AG09309 (cell line): ENCODE results near the gene LRRC8E.

Source experiments
- DNase-seq: peaks from one replicate; pipeline ENCODE4 v3.0.0-alpha.2; 2010; ENCODE audit warnings: low read depth
- H3K4me3 ChIP-seq: 2 replicates; pipeline ENCODE4 v1.5.1; 2011; ENCODE audit warnings: mild to moderate bottlenecking, low read depth, low read length, moderate library complexity; ENCODE audit not compliant: control insufficient read depth
- TF ChIP-seq, protein P1 (sequence below): IDR thresholded peaks from 2 replicates; pipeline ENCODE4 v1.5.1; 2011; ENCODE audit warnings: mild to moderate bottlenecking, low read depth, low read length, inconsistent platforms; ENCODE audit not compliant: insufficient read depth, control insufficient read depth; ENCODE audit errors: missing control alignments

The LRRC8E gene

GRCh38 chr19:7863971-7864689 is 24.2 kb upstream of the LRRC8E start:
- TF ChIP-seq, protein P1, sequence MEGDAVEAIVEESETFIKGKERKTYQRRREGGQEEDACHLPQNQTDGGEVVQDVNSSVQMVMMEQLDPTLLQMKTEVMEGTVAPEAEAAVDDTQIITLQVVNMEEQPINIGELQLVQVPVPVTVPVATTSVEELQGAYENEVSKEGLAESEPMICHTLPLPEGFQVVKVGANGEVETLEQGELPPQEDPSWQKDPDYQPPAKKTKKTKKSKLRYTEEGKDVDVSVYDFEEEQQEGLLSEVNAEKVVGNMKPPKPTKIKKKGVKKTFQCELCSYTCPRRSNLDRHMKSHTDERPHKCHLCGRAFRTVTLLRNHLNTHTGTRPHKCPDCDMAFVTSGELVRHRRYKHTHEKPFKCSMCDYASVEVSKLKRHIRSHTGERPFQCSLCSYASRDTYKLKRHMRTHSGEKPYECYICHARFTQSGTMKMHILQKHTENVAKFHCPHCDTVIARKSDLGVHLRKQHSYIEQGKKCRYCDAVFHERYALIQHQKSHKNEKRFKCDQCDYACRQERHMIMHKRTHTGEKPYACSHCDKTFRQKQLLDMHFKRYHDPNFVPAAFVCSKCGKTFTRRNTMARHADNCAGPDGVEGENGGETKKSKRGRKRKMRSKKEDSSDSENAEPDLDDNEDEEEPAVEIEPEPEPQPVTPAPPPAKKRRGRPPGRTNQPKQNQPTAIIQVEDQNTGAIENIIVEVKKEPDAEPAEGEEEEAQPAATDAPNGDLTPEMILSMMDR = no peak
- no peak overlapping the region for H3K4me3 ChIP-seq
- no peak for DNase-seq

DNA sequence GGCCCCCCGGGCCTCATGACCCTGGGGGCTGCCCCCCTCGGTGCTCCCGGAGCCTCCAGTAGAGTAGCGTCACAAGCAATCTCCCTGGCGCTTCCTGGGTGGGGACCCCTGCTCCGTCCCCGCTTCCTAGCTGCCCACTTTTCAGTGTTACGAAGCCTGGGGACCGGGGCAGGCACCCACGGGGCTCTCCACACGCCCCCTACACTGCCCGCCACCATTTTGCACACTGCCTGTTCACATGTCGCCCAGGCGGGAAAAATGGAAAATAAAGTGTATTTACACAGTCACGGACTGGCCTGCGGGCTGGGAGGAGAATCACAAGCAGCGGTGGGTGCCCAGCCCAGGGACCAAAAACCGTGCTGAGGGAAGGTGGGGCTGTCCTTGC is 23.6 kb upstream of the LRRC8E start:
- no peak overlapping the region for H3K4me3 ChIP-seq
- TF ChIP-seq, protein P1 = no peak
- DNase-seq = no peak

- no peak overlapping the region for H3K4me3 ChIP-seq
- no peak for DNase-seq
- TF ChIP-seq, protein P1 = no peak
Observed at GRCh38 chr19:7865262-7865911, 22.9 kb upstream of the LRRC8E start.

DNA sequence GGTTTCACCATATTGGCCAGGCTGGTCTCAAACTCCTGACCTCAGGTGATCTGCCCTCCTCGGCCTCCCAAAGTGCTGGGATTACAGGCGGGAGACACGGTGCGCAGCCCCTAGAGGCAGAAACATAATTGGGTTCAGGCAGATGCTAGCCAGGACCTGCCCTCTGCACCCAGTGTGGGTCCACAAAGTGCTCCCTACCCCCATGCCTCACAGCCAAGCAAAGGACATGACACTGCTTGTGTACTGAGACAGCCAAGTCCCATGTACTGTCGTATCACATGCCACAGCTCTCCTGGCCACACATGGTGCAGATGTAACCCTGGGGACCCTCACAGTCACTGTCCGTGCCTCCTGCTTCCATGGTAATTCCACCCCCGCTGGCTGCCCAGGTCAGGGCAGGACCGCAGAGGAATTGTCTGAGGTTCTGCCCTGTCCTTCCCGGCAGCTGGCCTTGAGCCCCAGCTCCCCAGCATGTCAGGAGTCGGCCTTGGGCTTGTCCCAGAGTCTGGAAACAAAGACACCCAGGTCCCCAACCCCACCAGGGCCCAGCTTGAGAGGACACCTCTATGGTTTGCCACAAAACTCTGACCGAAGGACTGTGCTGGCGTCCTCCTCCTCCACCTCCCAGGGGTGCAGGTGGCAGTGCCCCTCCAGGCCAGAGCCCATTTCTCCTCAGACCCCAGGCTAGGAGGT is 21.8 kb upstream of the LRRC8E start:
- no peak for DNase-seq
- H3K4me3 ChIP-seq = no peak overlapping the region
- TF ChIP-seq, protein P1 = no peak

GRCh38 chr19:7867092-7867844 is 21.0 kb upstream of the LRRC8E start:
- TF ChIP-seq, protein P1 = no peak
- H3K4me3 ChIP-seq = no peak overlapping the region
- DNase-seq = no peak

- DNase-seq = no peak
Observed at GRCh38 chr19:7868326-7868670, 20.0 kb upstream of the LRRC8E start.

More at GRCh38 chr19:7868326-7868670, 20.0 kb upstream of the LRRC8E start:
- no peak overlapping the region for H3K4me3 ChIP-seq
- TF ChIP-seq, protein P1 = no peak
